Testis (tissue), 3 donors: Measurements from ENCODE around the gene CCDC82. TPM values are rescaled to one million over a fixed set of nuclear protein-coding genes. Genes with fewer than 3 reads are reported as not detected.

Experiments
- DNase-seq: peaks from one replicate; pipeline ENCODE4 v3.0.0-alpha.2; 2019
- H3K27ac ChIP-seq, 2 donors: fragments of 200-600 bp; sonication (generic); one replicate each; pipeline ENCODE4 v1.5.1; 2019
- H3K27me3 ChIP-seq: fragments of 200-600 bp; sonication (generic); one replicate; pipeline ENCODE4 v1.5.1; 2019
- H3K36me3 ChIP-seq: fragments of 200-600 bp; sonication (generic); one replicate; pipeline ENCODE4 v1.5.1; 2017; ENCODE audit warnings: low read depth; ENCODE audit errors: missing control alignments
- H3K4me1 ChIP-seq: fragments of 200-600 bp; sonication (generic); one replicate; pipeline ENCODE4 v1.5.1; 2019
- H3K4me3 ChIP-seq, 2 donors: fragments of 200-600 bp; sonication (generic); one replicate each; pipeline ENCODE4 v1.5.1; 2017 to 2019
- H3K9me3 ChIP-seq: fragments of 200-600 bp; sonication (generic); one replicate; pipeline ENCODE4 v1.5.1; 2017
- CTCF ChIP-seq, 3 experiments: fragments of 450-650 bp in 2 of 3; fragments of 200-600 bp in 1 of 3; sonication (generic) in 1 of 3; IDR thresholded peaks; one replicate each; pipeline ENCODE4 v1.5.1; 2016 to 2019; ENCODE audit warnings: antibody characterized with exemption in 3 of 3, mild to moderate bottlenecking in 2 of 3, moderate library complexity in 1 of 3
- POLR2A ChIP-seq: fragments of 450-650 bp; IDR thresholded peaks from one replicate; pipeline ENCODE4 v1.6.1; 2017; ENCODE audit warnings: antibody characterized with exemption, mild to moderate bottlenecking, moderate library complexity
- WGBS, 2 donors: methylation state at CpG; one replicate each; pipeline ENCODE4 v1.1.5; 2018; 5-methylcytosine and 5-hydroxymethylcytosine counted together
- intact Hi-C: fragments of 100-400 bp; cut with DNase I; formaldehyde crosslinking; loops from one replicate; pipeline ENCODE4 v1.15.1; 2023; ENCODE audit warnings: low total_unique reads
- polyA plus RNA-seq: library from polyadenylated mRNA; stranded (reverse); fragments of 350-450 nt; fragmentation: Illumina TruSeq; extraction: RNeasy Lipid Tissue Mini Kit (QIAGEN cat#74804); gene quantifications from one replicate; pipeline ENCODE4 v1.2.3, GENCODE V29; 2014; ENCODE audit warnings: low read depth, low replicate concordance; ENCODE audit not compliant: insufficient read depth
- total RNA-seq, 2 donors: library from RNA; depleted of rRNA; stranded (reverse); fragments of >200 nt; gene quantifications; one replicate each; pipeline ENCODE4 v1.2.3, GENCODE V29; 2016

Gene CCDC82
- total and polyA plus RNA-seq, 3 donors from 2014 or later: 36.6 to 50.9 (median 42.5) TPM

- intact Hi-C loops: no loop called here
- TF ChIP-seq POLR2A (no peak), CTCF (IDR thresholded peaks at IDR 0.05) (no peak)
- H3K36me3 ChIP-seq: no peaks in the 10 kb centered on the region
- no peaks in the 10 kb centered on the region for H3K27me3 ChIP-seq
- H3K9me3 ChIP-seq: no peaks in the 10 kb centered on the region
- H3K27ac ChIP-seq: no peak overlapping the region
- DNase-seq: no peak
- H3K4me1 ChIP-seq: peaks cover 5% of the 10 kb centered on the region
- no peak overlapping the region for H3K4me3 ChIP-seq
Observed at GRCh38 chr11:96394773-96395172, 5.1 kb upstream of the CCDC82 start.

- Histone ChIP-seq H3K27me3 (no peaks in the 10 kb centered on the region), H3K4me3 (no peak overlapping the region), H3K4me1 (peaks cover 8% of the 10 kb centered on the region), H3K27ac (no peak overlapping the region), H3K36me3 (no peaks in the 10 kb centered on the region), H3K9me3 (no peaks in the 10 kb centered on the region)
- DNase-seq: no peak
- WGBS, 2 donors: 42 to 46% methylated on average over 1 of the region's 1 CpG
- intact Hi-C loops: no loop called here
- TF ChIP-seq CTCF (IDR thresholded peaks at IDR 0.05) (peak; percentile 45 to 63 (median 56)), POLR2A (no peak)
Observed at GRCh38 chr11:96393753-96394348, 4.1 kb upstream of the CCDC82 start.

- Histone ChIP-seq H3K4me3 (no peak overlapping the region), H3K27ac (no peak overlapping the region), H3K27me3 (no peaks in the 10 kb centered on the region), H3K4me1 (peaks cover 10% of the 10 kb centered on the region), H3K36me3 (no peaks in the 10 kb centered on the region), H3K9me3 (no peaks in the 10 kb centered on the region)
- WGBS, 2 donors: 84 to 89% methylated on average over 3 of the region's 3 CpGs
- TF ChIP-seq POLR2A (no peak), CTCF (IDR thresholded peaks at IDR 0.05) (no peak)
- intact Hi-C loops: no loop called here
- DNase-seq: no peak
Observed at GRCh38 chr11:96391698-96392307, 2.1 kb upstream of the CCDC82 start.

- Histone ChIP-seq H3K36me3 (no peaks in the 10 kb centered on the region), H3K9me3 (no peaks in the 10 kb centered on the region), H3K27ac (peak overlapping the region; percentile 83 to 84), H3K4me1 (peaks cover 10% of the 10 kb centered on the region), H3K4me3 (peak overlapping the region; percentile 90 to 92), H3K27me3 (no peaks in the 10 kb centered on the region)
- TF ChIP-seq CTCF (IDR thresholded peaks at IDR 0.05) (no peak), POLR2A (no peak)
- no peak for DNase-seq
- intact Hi-C loops: no loop called here
- 11 to 15% methylated on average over 6 of the region's 6 CpGs for WGBS, 2 donors
Observed at GRCh38 chr11:96390488-96390792, 728 bp upstream of the CCDC82 start.
